ENCODE measurements around the gene RAB3C.

Gene RAB3C

DNA sequence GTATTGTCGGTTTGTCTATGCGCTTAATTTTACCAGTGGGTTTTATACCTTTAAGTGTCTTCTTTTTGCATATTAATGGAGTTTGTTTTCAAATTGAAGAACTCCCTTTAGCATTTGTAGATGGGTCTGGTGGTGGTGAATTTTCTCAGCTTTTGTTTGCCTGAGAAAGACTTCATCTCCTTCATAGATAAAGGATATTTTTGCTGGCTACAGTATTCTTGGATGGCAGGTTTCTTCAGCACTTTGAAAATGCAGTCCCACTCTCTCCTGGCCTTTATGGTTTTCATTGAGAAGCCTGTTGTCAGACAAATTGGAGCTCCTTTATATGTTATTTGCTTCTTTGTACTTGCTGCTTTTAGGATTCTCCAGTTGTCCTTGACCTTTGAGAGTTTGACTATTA is 142.1 kb downstream of the RAB3C start:
- no peak overlapping the region for H3K4me3 ChIP-seq (ENCODE audit: low read depth, low read length)
- no peak for DNase-seq (ENCODE audit: low read depth)
- TF ChIP-seq, protein P1, sequence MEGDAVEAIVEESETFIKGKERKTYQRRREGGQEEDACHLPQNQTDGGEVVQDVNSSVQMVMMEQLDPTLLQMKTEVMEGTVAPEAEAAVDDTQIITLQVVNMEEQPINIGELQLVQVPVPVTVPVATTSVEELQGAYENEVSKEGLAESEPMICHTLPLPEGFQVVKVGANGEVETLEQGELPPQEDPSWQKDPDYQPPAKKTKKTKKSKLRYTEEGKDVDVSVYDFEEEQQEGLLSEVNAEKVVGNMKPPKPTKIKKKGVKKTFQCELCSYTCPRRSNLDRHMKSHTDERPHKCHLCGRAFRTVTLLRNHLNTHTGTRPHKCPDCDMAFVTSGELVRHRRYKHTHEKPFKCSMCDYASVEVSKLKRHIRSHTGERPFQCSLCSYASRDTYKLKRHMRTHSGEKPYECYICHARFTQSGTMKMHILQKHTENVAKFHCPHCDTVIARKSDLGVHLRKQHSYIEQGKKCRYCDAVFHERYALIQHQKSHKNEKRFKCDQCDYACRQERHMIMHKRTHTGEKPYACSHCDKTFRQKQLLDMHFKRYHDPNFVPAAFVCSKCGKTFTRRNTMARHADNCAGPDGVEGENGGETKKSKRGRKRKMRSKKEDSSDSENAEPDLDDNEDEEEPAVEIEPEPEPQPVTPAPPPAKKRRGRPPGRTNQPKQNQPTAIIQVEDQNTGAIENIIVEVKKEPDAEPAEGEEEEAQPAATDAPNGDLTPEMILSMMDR (IDR thresholded peaks at IDR 0.05; ENCODE audit: control insufficient read depth, extremely low read depth, insufficient read depth), result no peak

DNA sequence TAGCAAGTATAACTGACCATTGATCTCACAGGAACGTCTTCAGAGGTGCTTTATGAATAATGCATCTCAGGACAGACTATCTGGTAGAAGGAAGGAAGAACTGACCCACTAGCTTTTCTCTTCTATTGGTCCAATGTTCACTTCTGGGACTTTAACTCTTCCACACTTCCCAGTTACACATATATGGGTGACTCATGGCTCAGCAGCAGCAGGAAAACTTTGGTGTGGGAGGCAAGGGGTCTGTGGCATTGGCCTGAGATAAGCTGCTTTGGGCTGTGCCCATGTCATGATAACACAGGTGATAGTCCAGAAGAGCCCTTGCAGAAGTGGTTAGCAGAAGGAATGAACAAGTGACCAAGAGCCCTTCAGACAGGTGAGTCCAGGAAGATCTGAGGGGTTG is 148.8 kb downstream of the RAB3C start:
- H3K4me3 ChIP-seq (ENCODE audit: low read depth, low read length), result no peak overlapping the region
- TF ChIP-seq, protein P1 (IDR thresholded peaks at IDR 0.05; ENCODE audit: control insufficient read depth, extremely low read depth, insufficient read depth), result no peak
- DNase-seq (ENCODE audit: low read depth), result no peak

DNA sequence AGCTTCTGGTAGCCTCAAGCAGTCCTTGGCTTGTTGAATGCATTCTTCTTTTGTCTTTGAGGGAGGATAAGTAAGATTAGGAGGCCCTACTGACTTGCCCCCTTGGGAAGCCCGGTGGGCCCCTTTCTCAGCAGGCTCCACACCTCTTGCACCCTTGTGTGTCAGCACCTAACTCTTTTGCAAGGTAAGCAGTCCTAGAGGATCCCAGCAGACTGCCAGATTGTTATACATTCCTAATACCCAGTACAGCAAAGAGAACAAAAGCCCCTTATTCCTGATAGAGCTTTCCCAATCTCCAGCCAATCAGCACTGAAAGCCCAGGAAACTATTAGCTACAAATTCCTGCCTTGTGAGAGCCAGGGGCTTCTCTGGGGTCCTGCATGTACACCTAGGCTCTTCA is 152.8 kb downstream of the RAB3C start:
- no peak for DNase-seq (ENCODE audit: low read depth)
- TF ChIP-seq, protein P1 (IDR thresholded peaks at IDR 0.05; ENCODE audit: control insufficient read depth, extremely low read depth, insufficient read depth), result no peak
- no peak overlapping the region for H3K4me3 ChIP-seq (ENCODE audit: low read depth, low read length)

DNA sequence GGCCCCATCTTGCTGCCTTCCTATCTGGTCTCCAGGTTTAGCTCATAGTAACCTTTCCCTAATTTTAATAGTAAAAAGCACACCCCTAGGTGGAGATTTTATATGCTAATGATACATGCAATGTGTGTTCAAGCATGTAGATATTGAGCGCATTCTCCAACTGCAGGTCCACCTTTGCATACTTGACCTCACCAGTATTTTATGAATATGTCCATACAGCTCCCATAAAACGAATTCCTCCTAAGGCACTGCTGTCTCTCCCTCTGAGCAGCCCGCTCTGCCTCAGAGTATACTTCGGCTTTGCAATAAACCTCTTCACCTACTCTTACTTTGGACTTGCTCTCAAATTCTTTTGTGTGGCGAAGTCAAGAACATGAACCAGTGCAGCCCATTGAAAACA is 153.3 kb downstream of the RAB3C start:
- TF ChIP-seq, protein P1 (IDR thresholded peaks at IDR 0.05; ENCODE audit: control insufficient read depth, extremely low read depth, insufficient read depth), result no peak
- no peak for DNase-seq (ENCODE audit: low read depth)
- no peak overlapping the region for H3K4me3 ChIP-seq (ENCODE audit: low read depth, low read length)

DNA sequence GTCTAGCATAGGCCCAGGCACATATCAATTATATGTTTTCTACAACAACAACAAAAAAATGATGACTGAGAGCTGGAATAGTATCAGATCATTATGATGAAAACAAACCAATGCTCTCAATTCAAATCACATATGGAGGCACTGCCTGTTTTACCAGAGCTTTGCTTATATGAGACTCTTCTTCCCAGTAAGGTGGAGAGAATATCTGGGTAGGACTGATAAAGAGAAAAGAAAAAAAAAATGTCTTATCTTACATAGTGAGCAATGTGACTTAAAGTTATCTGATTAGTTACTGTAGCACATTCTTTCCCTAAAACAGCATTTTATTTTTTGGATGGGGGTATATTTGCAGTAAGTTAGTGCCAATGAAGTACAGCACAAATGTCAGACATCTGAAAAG is 154.8 kb downstream of the RAB3C start:
- no peak for DNase-seq (ENCODE audit: low read depth)
- no peak overlapping the region for H3K4me3 ChIP-seq (ENCODE audit: low read depth, low read length)
- TF ChIP-seq, protein P1 (IDR thresholded peaks at IDR 0.05; ENCODE audit: control insufficient read depth, extremely low read depth, insufficient read depth), result no peak

DNA sequence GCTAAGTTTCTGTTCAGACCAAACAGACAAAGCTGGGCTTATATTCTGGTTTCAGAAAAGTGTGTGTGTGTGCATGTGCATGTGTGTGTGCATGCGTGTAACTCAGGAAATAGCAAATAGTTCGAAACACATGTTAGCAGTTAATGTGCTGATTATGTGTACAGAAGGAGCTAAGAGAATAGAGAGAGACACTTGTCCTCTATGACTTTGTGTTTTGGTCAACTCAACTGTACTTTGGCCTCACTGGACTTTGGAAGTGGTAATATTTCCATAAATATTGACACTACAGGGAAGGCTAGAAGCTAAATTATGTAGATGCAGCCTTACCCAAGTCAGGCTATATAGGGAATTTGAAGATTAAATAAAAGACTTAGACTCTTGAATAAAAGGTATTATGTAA is 155.5 kb downstream of the RAB3C start:
- H3K4me3 ChIP-seq (ENCODE audit: low read depth, low read length), result no peak overlapping the region
- TF ChIP-seq, protein P1 (IDR thresholded peaks at IDR 0.05; ENCODE audit: control insufficient read depth, extremely low read depth, insufficient read depth), result no peak
- DNase-seq (ENCODE audit: low read depth), result no peak

DNA sequence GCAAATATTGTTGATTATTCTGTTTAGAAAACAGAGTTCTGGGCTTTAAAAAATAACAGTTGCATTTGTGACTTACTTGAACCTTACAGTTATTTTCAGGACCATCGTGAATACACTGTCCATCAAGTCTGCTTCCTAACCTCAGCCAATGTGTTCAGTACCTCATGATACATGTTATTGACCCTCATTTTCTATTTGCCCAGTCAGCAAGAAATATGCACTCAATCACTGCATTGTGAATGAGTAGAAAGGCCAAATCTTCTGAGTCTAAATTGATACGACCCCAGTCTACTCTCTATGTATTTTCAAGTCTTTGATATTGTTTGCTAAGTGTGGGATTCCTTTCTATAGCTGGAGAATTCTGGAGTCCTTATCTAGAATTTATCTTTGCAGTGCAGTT is 156.2 kb downstream of the RAB3C start:
- TF ChIP-seq, protein P1 (IDR thresholded peaks at IDR 0.05; ENCODE audit: control insufficient read depth, extremely low read depth, insufficient read depth), result no peak
- no peak overlapping the region for H3K4me3 ChIP-seq (ENCODE audit: low read depth, low read length)

More for the DNA sequence above, 156.2 kb downstream of the RAB3C start:
- no peak for DNase-seq (ENCODE audit: low read depth)

All from LNCaP clone FGC (cell line).